ENCODE data around the gene ANKRD33.

ANKRD33 gene

GRCh38 chr12:51896236-51896635 lies 8.3 kb downstream of the ANKRD33 start:
- no peaks in the 10 kb centered on the region for H3K4me1 ChIP-seq (ENCODE audit: control insufficient read depth in 1 of 2, insufficient read depth in 1 of 2, low read depth in 1 of 2, low read length in 1 of 2)
- H3K36me3 ChIP-seq = no peaks in the 10 kb centered on the region
- no peak overlapping the region for H3K4me3 ChIP-seq (ENCODE audit: low read depth in 1 of 2, low read length in 1 of 2)
- H3K9me3 ChIP-seq = no peaks in the 10 kb centered on the region
- no peak for TF ChIP-seq CTCF (IDR thresholded peaks at IDR 0.05)
- H3K27me3 ChIP-seq = no peaks in the 10 kb centered on the region
- H3K27ac ChIP-seq = no peak overlapping the region

DNA sequence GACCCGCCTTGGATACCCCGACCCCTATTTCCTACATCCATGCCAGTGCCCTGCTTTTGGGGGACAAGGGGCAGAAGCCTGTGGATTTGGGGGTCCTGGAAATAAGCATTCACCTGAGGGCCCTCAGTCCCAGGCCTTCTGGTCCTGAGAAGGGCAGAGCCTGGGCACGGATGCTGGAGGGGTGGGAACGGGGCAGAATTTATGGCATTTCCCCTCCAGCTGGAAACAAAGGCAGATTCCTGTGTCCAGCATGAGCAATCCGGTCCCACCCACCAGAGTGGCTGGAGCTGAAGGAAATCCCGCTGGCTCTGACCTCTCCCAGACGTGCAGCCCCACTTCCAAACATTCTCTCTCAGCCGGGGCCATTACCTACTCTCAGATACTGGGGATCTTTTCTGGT lies 9.3 kb downstream of the ANKRD33 start:
- H3K4me3 ChIP-seq (ENCODE audit: low read depth in 1 of 2, low read length in 1 of 2) = no peak overlapping the region
- H3K9me3 ChIP-seq = no peaks in the 10 kb centered on the region
- no peak for TF ChIP-seq CTCF (IDR thresholded peaks at IDR 0.05)

GRCh38 chr12:51898506-51898905 lies 10.6 kb downstream of the ANKRD33 start:
- Histone ChIP-seq H3K4me1 (ENCODE audit: control insufficient read depth in 1 of 2, insufficient read depth in 1 of 2, low read depth in 1 of 2, low read length in 1 of 2) (no peaks in the 10 kb centered on the region), H3K4me3 (ENCODE audit: low read depth in 1 of 2, low read length in 1 of 2) (no peak overlapping the region), H3K36me3 (no peaks in the 10 kb centered on the region), H3K9me3 (no peaks in the 10 kb centered on the region), H3K27me3 (no peaks in the 10 kb centered on the region), H3K27ac (no peak overlapping the region)
- TF ChIP-seq CTCF (IDR thresholded peaks at IDR 0.05) = no peak

More for the DNA sequence above, 9.3 kb downstream of the ANKRD33 start:
- H3K27ac ChIP-seq = no peak overlapping the region
- no peaks in the 10 kb centered on the region for H3K36me3 ChIP-seq
- H3K4me1 ChIP-seq (ENCODE audit: control insufficient read depth in 1 of 2, insufficient read depth in 1 of 2, low read depth in 1 of 2, low read length in 1 of 2) = no peaks in the 10 kb centered on the region
- no peaks in the 10 kb centered on the region for H3K27me3 ChIP-seq

DNA sequence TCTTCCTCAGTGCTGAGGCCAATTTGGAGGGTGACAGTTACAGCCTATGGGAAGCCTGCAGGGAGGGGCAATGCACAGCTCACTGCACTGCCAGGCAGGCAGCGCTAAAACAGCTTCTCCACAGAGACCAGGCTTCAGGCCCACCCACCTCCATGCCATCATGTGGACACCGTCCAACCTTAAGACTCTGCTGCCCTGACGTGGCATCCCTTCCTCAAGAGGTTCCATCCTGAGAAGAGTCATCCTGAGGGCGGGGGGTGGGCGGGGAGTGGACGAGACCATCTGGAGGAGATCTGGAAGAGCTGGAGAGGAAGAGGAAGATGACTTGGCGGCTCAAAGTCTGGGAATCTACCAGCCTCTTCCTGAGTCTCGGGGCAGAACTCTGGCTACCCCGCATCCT lies 11.0 kb downstream of the ANKRD33 start:
- no peaks in the 10 kb centered on the region for H3K27me3 ChIP-seq
- H3K4me1 ChIP-seq (ENCODE audit: control insufficient read depth in 1 of 2, insufficient read depth in 1 of 2, low read depth in 1 of 2, low read length in 1 of 2) = no peaks in the 10 kb centered on the region
- no peak overlapping the region for H3K4me3 ChIP-seq (ENCODE audit: low read depth in 1 of 2, low read length in 1 of 2)
- no peaks in the 10 kb centered on the region for H3K36me3 ChIP-seq
- H3K9me3 ChIP-seq = no peaks in the 10 kb centered on the region
- no peak overlapping the region for H3K27ac ChIP-seq
- TF ChIP-seq CTCF (IDR thresholded peaks at IDR 0.05) = no peak

GRCh38 chr12:51900323-51900889 lies 12.5 kb downstream of the ANKRD33 start:
- TF ChIP-seq CTCF (IDR thresholded peaks at IDR 0.05) = no peak
- H3K4me1 ChIP-seq (ENCODE audit: control insufficient read depth in 1 of 2, insufficient read depth in 1 of 2, low read depth in 1 of 2, low read length in 1 of 2) = no peaks in the 10 kb centered on the region
- H3K27ac ChIP-seq = no peak overlapping the region
- H3K4me3 ChIP-seq (ENCODE audit: low read depth in 1 of 2, low read length in 1 of 2) = no peak overlapping the region
- no peaks in the 10 kb centered on the region for H3K9me3 ChIP-seq
- H3K27me3 ChIP-seq = peaks cover 11% of the 10 kb centered on the region
- H3K36me3 ChIP-seq = no peaks in the 10 kb centered on the region

Measured in neutrophil (primary cell).